ENCODE measurements around the gene OXTR.

OXTR gene

GRCh38 chr3:8767256-8767666 lies 2.2 kb downstream of the OXTR start:
- DNase-seq, result no peak

- no peak for DNase-seq
Measured at GRCh38 chr3:8766148-8766547, 3.3 kb downstream of the OXTR start.

GRCh38 chr3:8765528-8765927 lies 3.9 kb downstream of the OXTR start:
- DNase-seq, result no peak

GRCh38 chr3:8764528-8764927 lies 4.9 kb downstream of the OXTR start:
- DNase-seq, result no peak

DNA sequence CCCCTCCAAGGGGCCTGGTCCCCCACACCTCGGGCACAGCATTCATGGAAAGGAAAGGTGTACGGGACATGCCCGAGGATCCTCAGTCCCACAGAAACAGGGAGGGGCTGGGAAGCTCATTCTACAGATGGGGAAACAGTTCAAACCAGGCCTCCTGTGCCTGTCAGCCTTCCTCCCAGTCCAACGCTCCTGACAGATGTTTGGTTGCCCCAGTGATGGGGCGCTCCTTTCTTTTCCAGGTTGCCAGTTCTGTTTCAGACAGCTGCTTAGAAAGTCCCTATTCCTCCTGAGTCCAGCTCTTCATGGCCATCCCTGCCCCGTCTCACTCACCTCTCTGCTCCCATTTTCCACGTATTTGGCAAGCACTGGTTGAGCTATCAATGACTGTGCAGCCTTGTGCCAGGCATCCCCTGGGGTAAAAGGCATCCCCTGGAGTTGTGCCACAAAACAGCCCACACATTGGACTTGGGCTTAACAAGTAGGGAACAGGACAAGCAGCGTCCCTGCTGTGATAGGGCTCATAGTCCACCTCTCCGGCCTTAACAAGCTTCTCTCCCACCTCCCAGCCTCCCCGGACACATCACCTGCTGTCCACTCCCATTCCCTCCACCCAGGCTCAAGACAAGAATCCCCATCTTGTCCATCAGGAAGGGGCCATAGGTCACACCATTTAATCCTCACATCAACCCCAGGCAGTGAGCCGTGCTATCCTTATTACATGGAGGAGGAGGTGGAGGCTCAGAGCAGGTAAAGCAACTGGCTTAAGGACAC lies 6.6 kb downstream of the OXTR start:
- DNase-seq, result no peak

GRCh38 chr3:8761866-8762265 lies 7.5 kb downstream of the OXTR start:
- DNase-seq, result no peak

GRCh38 chr3:8760506-8760905 lies 8.9 kb downstream of the OXTR start:
- DNase-seq, result no peak

DNA sequence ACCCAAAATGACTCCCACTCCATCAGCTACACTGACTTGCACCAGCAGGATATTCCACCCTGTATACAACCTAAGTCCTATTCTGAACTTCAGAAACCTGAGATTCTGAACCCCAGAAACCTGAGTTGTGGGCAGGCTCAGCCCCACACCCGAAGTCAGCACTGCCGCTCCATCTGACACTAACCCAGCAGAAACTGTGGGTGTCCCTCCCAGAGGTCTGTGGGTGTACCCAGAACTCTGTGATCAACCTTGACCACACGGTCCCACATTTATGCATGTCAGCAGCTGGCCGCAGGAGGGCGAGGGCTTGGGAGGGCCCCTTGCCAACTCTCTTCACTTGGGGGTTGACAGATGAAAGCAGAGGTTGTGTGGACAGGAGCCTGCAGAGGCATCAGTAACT lies 9.3 kb downstream of the OXTR start:
- no peak for DNase-seq

- DNase-seq, result no peak
Measured at GRCh38 chr3:8759038-8759707, 10.2 kb downstream of the OXTR start.

DNA sequence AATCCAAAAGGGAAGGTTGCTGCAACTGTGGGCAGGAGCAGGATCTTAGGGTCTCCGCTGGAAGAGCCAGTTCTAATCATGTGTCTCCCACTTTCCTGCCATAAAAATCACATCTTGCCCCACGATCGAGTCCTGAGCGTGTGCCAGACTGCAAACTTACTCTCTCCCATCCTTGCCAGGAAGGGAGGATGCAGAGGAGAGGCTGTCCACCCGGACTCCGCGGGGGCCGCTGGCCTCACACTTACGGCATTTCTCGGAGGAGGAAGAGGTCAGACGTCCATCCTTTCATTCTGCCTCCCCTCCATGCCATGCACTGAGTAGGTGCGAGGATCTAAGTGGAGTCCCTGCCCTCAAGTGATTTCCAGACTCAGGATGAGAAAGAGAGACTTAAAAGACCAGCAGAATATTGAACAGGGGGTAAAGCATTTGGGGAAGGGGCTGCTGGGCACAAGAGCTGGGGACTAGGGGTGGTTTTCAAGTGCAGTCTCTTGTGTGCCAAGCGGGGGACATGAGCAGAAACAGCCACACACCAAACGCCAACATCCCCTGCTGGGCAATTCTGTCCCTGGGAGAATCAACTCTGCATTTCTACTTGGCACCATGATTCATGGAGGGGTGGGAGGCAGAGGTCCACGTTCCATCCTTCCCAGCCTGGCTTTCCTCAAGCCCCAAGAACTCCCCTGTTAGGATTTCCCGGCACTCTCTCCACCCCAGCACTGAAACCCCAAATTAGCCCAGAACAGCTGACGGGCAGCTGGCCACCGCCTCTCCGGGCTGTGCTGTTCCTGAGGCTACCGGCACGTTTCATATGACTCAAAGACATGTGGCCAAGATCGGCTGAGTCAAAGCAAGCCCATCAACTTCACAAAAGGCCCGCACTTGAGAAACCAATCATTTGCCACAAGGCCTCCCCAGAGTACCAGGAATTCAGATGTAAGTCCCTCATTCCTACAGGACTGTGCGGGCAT lies 11.6 kb downstream of the OXTR start:
- DNase-seq, result no peak

GRCh38 chr3:8756671-8757070 lies 12.7 kb downstream of the OXTR start:
- no peak for DNase-seq

DNA sequence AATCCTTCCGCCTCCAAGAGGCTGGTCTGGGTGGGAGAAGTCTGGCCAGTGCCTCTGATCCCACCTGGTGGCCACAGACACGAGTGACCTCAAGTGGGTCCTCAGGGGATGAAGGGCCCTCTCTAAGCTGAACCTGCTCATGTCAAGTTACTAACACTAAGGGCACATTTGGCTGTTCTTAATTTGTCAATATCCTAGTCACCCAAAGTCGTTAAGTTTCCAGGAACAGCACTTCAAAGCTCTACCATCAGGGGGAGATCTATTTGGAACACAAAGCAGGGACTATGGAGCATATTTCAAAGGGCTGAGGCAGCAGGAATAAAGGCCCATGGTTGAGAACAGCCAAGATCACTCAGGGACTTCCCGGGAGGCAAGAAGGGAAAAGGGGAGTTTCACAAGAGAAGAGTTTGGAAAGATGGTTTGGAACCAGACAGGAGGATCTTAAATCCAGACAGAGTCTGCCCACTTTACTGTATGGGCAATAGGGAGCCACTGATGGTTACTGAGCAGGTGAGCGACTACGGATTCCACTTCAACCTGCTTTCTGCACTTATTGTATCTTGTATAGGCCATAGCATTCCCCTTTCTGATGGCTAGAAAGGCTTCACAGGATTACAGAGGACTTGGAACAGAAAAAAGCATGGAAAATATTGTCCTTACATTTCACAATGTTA lies 13.7 kb downstream of the OXTR start:
- DNase-seq, result no peak

- no peak for DNase-seq
Measured at GRCh38 chr3:8755097-8755496, 14.3 kb downstream of the OXTR start.

- DNase-seq, result no peak
Measured at GRCh38 chr3:8752832-8753231, 16.6 kb downstream of the OXTR start.

- no peak for DNase-seq
Measured at GRCh38 chr3:8749316-8749715, 20.1 kb downstream of the OXTR start.

- no peak for DNase-seq
Measured at GRCh38 chr3:8746780-8747345, 22.6 kb downstream of the OXTR start.

DNA sequence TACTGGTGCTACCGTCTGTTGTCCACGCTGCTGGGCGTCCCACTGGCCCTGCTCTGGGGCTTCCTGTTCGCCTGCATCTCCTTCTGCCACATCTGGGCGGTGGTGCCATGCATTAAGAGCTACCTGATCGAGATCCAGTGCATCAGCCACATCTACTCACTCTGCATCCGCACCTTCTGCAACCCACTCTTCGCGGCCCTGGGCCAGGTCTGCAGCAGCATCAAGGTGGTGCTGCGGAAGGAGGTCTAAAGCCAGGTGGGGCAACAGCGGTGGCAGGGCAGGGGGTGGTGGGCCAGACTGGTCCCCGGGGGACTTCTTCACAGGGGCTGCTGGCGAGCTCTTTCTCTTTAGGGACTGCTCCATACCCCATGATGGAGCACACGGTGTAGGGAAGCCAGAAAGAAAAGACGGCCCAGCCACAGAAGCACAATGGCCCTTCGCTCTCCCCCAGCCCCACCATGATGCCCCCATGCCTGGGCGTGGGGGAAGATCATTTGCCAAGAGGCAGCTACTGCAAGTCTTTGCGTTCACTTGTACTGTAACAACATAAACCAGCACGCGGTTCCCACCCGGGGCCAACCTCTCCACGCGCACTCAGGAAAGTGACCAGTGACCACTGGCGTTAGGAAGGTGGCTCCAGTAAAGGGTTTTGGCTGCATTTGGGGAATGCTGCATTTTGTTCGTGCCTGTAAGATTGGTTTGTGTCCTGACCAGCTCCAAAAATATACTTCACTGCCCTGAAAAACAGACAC lies 23.6 kb downstream of the OXTR start:
- DNase-seq, result no peak

DNA sequence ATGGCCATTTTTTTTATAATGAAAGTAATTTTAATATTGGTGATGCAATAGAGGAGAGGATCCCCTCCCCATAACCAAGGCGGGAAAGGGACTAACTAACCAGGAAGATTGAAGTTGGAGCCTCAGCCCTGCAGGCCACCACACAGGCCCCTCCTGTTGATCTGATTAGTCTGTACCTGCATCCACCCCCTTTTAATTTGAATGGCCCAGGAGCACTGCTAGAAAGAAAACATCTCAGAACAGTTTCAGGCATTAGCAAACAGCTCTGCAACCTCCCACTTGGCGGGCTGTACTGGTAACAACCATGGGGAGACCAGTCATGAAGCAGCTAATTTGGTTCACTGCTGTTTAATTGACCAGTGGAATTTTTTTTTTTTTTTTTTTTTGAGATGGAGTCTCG lies 25.5 kb downstream of the OXTR start:
- no peak for DNase-seq

DNA sequence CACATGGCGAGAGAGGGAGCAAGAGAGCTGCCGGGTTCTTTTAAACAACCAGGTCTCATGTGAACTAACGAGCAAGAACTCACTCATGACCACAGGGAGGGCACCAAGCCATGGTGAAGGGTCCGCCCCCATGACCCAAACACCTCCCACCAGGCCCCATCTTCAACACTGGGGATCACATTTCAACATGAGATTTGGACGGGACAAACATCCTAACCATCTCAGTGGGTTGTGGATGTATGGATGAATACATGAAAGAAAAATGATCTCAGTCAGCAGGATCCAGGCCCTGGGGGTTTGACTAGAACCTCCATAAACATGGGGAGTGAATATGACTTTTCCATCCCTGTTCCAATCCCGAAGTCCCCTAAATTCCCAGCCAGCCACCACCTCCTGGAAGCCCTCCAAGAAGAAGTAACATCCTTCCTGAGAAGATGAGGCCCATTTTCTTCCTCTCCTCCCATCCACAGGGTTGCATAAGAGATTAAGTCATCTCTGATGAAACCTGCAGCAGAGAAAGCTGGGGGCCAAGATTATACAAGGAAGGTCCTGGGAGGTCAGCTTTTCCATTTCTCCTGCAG lies 26.3 kb downstream of the OXTR start:
- no peak for DNase-seq

- DNase-seq, result no peak
Measured at GRCh38 chr3:8741581-8742261, 27.7 kb downstream of the OXTR start.

All from DMS79 treated with DMSO at 0.1 percent for 48 hours (cell line).